B cell (primary cell): ENCODE measurements around the gene JMJD4. TPM values are rescaled to one million over a fixed set of nuclear protein-coding genes. Genes with fewer than 3 reads are reported as not detected.

Experiments used
- ATAC-seq: fragments of 200-7000 bp; cut with Tn5 transposase; one replicate; pipeline ENCODE4 v1.10.0; 2021; ENCODE audit warnings: low read depth, mild to moderate bottlenecking, moderate number of reproducible peaks, moderate library complexity
- CTCF ChIA-PET: fragments of 350-600 bp; sonication (Branson Sonifier 250); formaldehyde crosslinking; loops from one replicate; lab custom pipeline; 2021; ENCODE audit warnings: antibody characterized with exemption, inconsistent platforms; lab: Charles Lee
- POLR2A ChIA-PET: fragments of 350-600 bp; sonication (Branson Sonifier 250); formaldehyde crosslinking; loops from one replicate; lab custom pipeline; 2021; ENCODE audit warnings: antibody characterized with exemption; lab: Charles Lee
- DNase-seq: peaks from one replicate; pipeline ENCODE4 v3.0.0; 2013
- H2AFZ ChIP-seq: 2 replicates; pipeline ENCODE4 v1.6.1; 2012; ENCODE audit warnings: mild to moderate bottlenecking, low read depth, low read length; ENCODE audit not compliant: insufficient read depth, poor library complexity, severe bottlenecking
- H3K27ac ChIP-seq, 2 donors: 1 replicate in 1 of 2; 2 replicates in 1 of 2; pipeline ENCODE4 v1.5.1; 2012 to 2013; ENCODE audit warnings: low read length in 2 of 2, mild to moderate bottlenecking in 2 of 2, moderate library complexity in 1 of 2
- H3K27me3 ChIP-seq, 4 experiments: fragments of 200-600 bp in 1 of 4; sonication (generic) in 1 of 4; replicated peaks in 1 of 4; 1 replicate in 2 of 4; 2 replicates in 2 of 4; pipeline versions ENCODE4 v1.6.1 to v1.7.0; 2013 to 2016; ENCODE audit warnings: low read length in 3 of 4, mild to moderate bottlenecking in 2 of 4, mixed read lengths in 1 of 4, moderate library complexity in 1 of 4; ENCODE audit not compliant: insufficient read depth in 4 of 4, control insufficient read depth in 3 of 4; ENCODE audit errors: control extremely low read depth in 1 of 4
- H3K36me3 ChIP-seq, 2 experiments: replicated peaks in 1 of 2; 1 replicate in 1 of 2; 2 replicates in 1 of 2; pipeline versions ENCODE4 v1.6.1 to v1.7.1; 2013; ENCODE audit warnings: low read length in 1 of 2; ENCODE audit not compliant: insufficient read depth in 2 of 2, control insufficient read depth in 1 of 2; ENCODE audit errors: control extremely low read depth in 1 of 2, extremely low read depth in 1 of 2
- H3K4me1 ChIP-seq, 2 donors: fragments of 200-600 bp in 1 of 2; sonication (generic) in 1 of 2; 1 replicate in 1 of 2; 2 replicates in 1 of 2; pipeline versions ENCODE4 v1.5.1 to v1.6.1; 2013 to 2017; ENCODE audit warnings: low read length in 2 of 2; ENCODE audit not compliant: control insufficient read depth in 2 of 2, insufficient read depth in 2 of 2
- H3K4me2 ChIP-seq: replicated peaks from 2 replicates; pipeline ENCODE3; 2012; ENCODE audit warnings: mild to moderate bottlenecking, low read depth, low read length; ENCODE audit not compliant: poor library complexity, severe bottlenecking
- H3K4me3 ChIP-seq, 5 experiments: fragments of 200-600 bp in 1 of 5; sonication (generic) in 1 of 5; 1 replicate in 3 of 5; 2 replicates in 2 of 5; pipeline versions ENCODE4 v1.5.1 to v1.7.0; 2011 to 2016; ENCODE audit warnings: low read length in 4 of 5, mild to moderate bottlenecking in 4 of 5, low read depth in 2 of 5, control low read depth in 1 of 5, moderate library complexity in 1 of 5; ENCODE audit not compliant: insufficient read depth in 1 of 5; ENCODE audit errors: control extremely low read depth in 1 of 5, extremely low read depth in 1 of 5
- H3K79me2 ChIP-seq: fragments of 200-600 bp; sonication (generic); one replicate; pipeline ENCODE4 v1.6.0; 2016; ENCODE audit warnings: low read length; ENCODE audit not compliant: control insufficient read depth, insufficient read depth
- H3K9ac ChIP-seq: fragments of 200-600 bp; sonication (generic); 2 replicates; pipeline ENCODE4 v1.6.1; 2017; ENCODE audit warnings: mild to moderate bottlenecking, low read length, moderate library complexity
- H3K9me3 ChIP-seq, 3 donors: one replicate each; pipeline versions ENCODE4 v1.6.1 to v1.7.1; 2013; ENCODE audit warnings: low read length in 2 of 3; ENCODE audit not compliant: control insufficient read depth in 2 of 3, insufficient read depth in 1 of 3; ENCODE audit errors: control extremely low read depth in 1 of 3
- H4K20me1 ChIP-seq: 2 replicates; pipeline ENCODE4 v1.6.0; 2012; ENCODE audit warnings: mild to moderate bottlenecking, low read length; ENCODE audit not compliant: insufficient read depth, control insufficient read depth, poor library complexity, severe bottlenecking
- H3K27ac Mint-ChIP-seq: one replicate; pipeline ENCODE4 v1.8.0; 2021; ENCODE audit warnings: mixed read lengths
- H3K27me3 Mint-ChIP-seq: one replicate; pipeline ENCODE4 v1.8.0; 2021; ENCODE audit warnings: mixed read lengths
- H3K4me1 Mint-ChIP-seq: one replicate; pipeline ENCODE4 v1.8.0; 2021; ENCODE audit warnings: mixed read lengths
- H3K4me3 Mint-ChIP-seq: one replicate; pipeline ENCODE4 v1.8.0; 2021; ENCODE audit warnings: mixed read lengths
- H3K9me3 Mint-ChIP-seq: one replicate; pipeline ENCODE4 v1.8.0; 2022; ENCODE audit warnings: mixed read lengths; ENCODE audit not compliant: insufficient read depth
- CTCF ChIP-seq: fragments of 200-600 bp; IDR thresholded peaks from one replicate; pipeline ENCODE4 v1.8.0; 2022; ENCODE audit warnings: antibody characterized with exemption, mild to moderate bottlenecking
- EZH2 ChIP-seq: IDR thresholded peaks from 2 replicates; pipeline ENCODE4 v1.6.1; 2012; ENCODE audit warnings: borderline replicate concordance, low read depth, mild to moderate bottlenecking, moderate library complexity, low read length; ENCODE audit not compliant: insufficient read depth, poor library complexity, severe bottlenecking
- WGBS: methylation state at CpG from one replicate; pipeline ENCODE4 v1.1.5; 2013; ENCODE audit warnings: missing lambda C conversion rate; ENCODE audit not compliant: insufficient coverage; 5-methylcytosine and 5-hydroxymethylcytosine counted together
- intact Hi-C: fragments of 100-400 bp; cut with micrococcal nuclease; formaldehyde crosslinking; loops from one replicate; pipeline ENCODE4 v1.10.0; 2022
- polyA plus RNA-seq: library from polyadenylated mRNA; depleted of rRNA; stranded (reverse); fragments of >200 nt; gene quantifications from 2 replicates; pipeline ENCODE4 v1.2.3, GENCODE V29; 2012
- total RNA-seq, 2 donors: library from RNA; stranded (reverse); fragments of 120-200 nt in 1 of 2; gene quantifications; 1 replicate in 1 of 2; 2 replicates in 1 of 2; pipeline versions ENCODE4 v1.2.3 to v1.2.4, GENCODE V29; 2013 to 2022

JMJD4 gene
- total and polyA plus RNA-seq, 2 donors (not counting 1 experiment from before 2014, with no cell fraction given) = 29.9 to 30.6 TPM

GRCh38 chr1:227768125-227768439 is 33.0 kb upstream of the JMJD4 start:
- Mint-ChIP-seq H3K27me3 (no peaks in the 10 kb centered on the region), H3K27ac (no peak overlapping the region), H3K4me1 (peaks cover 17% of the 10 kb centered on the region), H3K9me3 (no peaks in the 10 kb centered on the region), H3K4me3 (no peak overlapping the region)
- Histone ChIP-seq H2AFZ (no peak overlapping the region), H3K27me3 (no peaks in the 10 kb centered on the region), H3K9ac (no peak overlapping the region), H3K36me3 (peaks cover 0 to 40% of the 10 kb centered on the region in 2 experiments), H3K9me3 (no peaks in the 10 kb centered on the region), H3K4me3 (no peak overlapping the region), H3K79me2 (peaks cover 14% of the 10 kb centered on the region), H3K27ac (no peak overlapping the region), H3K4me2 (no peak overlapping the region), H3K4me1 (peaks cover 0 to 12% of the 10 kb centered on the region in 2 donors), H4K20me1 (peaks cover 26% of the 10 kb centered on the region)
- no peak for TF ChIP-seq CTCF
- TF ChIP-seq EZH2 = no peak
- 99% methylated on average over 7 of the region's 7 CpGs for WGBS
- no peak for ATAC-seq
- no peak for DNase-seq
- POLR2A ChIA-PET = no interaction called here
- intact Hi-C loops = no loop called here
- CTCF ChIA-PET = no interaction called here

- Histone ChIP-seq H3K9me3 (no peaks in the 10 kb centered on the region), H3K4me1 (peaks cover 2 to 17% of the 10 kb centered on the region in 2 donors), H3K79me2 (peaks cover 15% of the 10 kb centered on the region), H3K4me2 (no peak overlapping the region), H3K4me3 (no peak overlapping the region), H3K27me3 (no peaks in the 10 kb centered on the region), H4K20me1 (peaks cover 31% of the 10 kb centered on the region), H3K36me3 (peaks cover 0 to 40% of the 10 kb centered on the region in 2 experiments), H2AFZ (no peak overlapping the region), H3K27ac (no peak overlapping the region), H3K9ac (no peak overlapping the region)
- H3K4me3 Mint-ChIP-seq = no peak overlapping the region
- intact Hi-C loops = no loop called here
- ATAC-seq (no peak), DNase-seq (no peak)
- WGBS = 100% methylated on average over 4 of the region's 6 CpGs
- no peak overlapping the region for H3K27ac Mint-ChIP-seq
- no peak for TF ChIP-seq EZH2
- TF ChIP-seq CTCF = no peak
- H3K4me1 Mint-ChIP-seq = peaks cover 19% of the 10 kb centered on the region
- ChIA-PET CTCF (no interaction called here), POLR2A (no interaction called here)
- no peaks in the 10 kb centered on the region for H3K27me3 Mint-ChIP-seq
- H3K9me3 Mint-ChIP-seq = no peaks in the 10 kb centered on the region
These were observed 32.5 kb upstream of the JMJD4 start for GRCh38 chr1:227767401-227768124.
